ENCODE data around the gene ELOB. TPM values are rescaled to one million over a fixed set of nuclear protein-coding genes. Genes with fewer than 3 reads are reported as not detected.
A peak's percentile ranks its signal among the peaks of the same experiment; 100 is the strongest.

Gene ELOB
- total RNA-seq, 1 donor from 2014 or later, result 946 TPM

- FAIRE-seq, result no peak
- TF ChIP-seq CTCF (IDR thresholded peaks at IDR 0.05; ENCODE audit: insufficient read depth, low read length, severe bottlenecking), result peak; percentile 7
- Histone ChIP-seq H3K27me3 (ENCODE audit: control insufficient read depth, insufficient read depth, low read length) (no peaks in the 10 kb centered on the region), H3K4me3 (ENCODE audit: low read depth, low read length) (no peak overlapping the region), H3K36me3 (ENCODE audit: control insufficient read depth, insufficient read depth, low read length) (peaks cover 57% of the 10 kb centered on the region)
- no peak for DNase-seq (ENCODE audit: low read depth)
Measured at GRCh38 chr16:2764718-2765117, 12.4 kb downstream of the ELOB start.

GRCh38 chr16:2763173-2763572, 13.9 kb downstream of the ELOB start:
- no peaks in the 10 kb centered on the region for H3K27me3 ChIP-seq (ENCODE audit: control insufficient read depth, insufficient read depth, low read length)
- no peak for DNase-seq (ENCODE audit: low read depth)
- no peak overlapping the region for H3K4me3 ChIP-seq (ENCODE audit: low read depth, low read length)
- peaks cover 57% of the 10 kb centered on the region for H3K36me3 ChIP-seq (ENCODE audit: control insufficient read depth, insufficient read depth, low read length)
- FAIRE-seq, result no peak
- TF ChIP-seq CTCF (IDR thresholded peaks at IDR 0.05; ENCODE audit: insufficient read depth, low read length, severe bottlenecking), result no peak

- FAIRE-seq (no peak), DNase-seq (ENCODE audit: low read depth) (no peak)
- Histone ChIP-seq H3K36me3 (ENCODE audit: control insufficient read depth, insufficient read depth, low read length) (peaks cover 58% of the 10 kb centered on the region), H3K4me3 (ENCODE audit: low read depth, low read length) (no peak overlapping the region), H3K27me3 (ENCODE audit: control insufficient read depth, insufficient read depth, low read length) (no peaks in the 10 kb centered on the region)
- no peak for TF ChIP-seq CTCF (IDR thresholded peaks at IDR 0.05; ENCODE audit: insufficient read depth, low read length, severe bottlenecking)
Measured at GRCh38 chr16:2762711-2763110, 14.4 kb downstream of the ELOB start.

GRCh38 chr16:2761886-2762583, 15.0 kb downstream of the ELOB start:
- TF ChIP-seq CTCF (IDR thresholded peaks at IDR 0.05; ENCODE audit: insufficient read depth, low read length, severe bottlenecking), result no peak
- no peak for FAIRE-seq
- Histone ChIP-seq H3K4me3 (ENCODE audit: low read depth, low read length) (no peak overlapping the region), H3K27me3 (ENCODE audit: control insufficient read depth, insufficient read depth, low read length) (no peaks in the 10 kb centered on the region), H3K36me3 (ENCODE audit: control insufficient read depth, insufficient read depth, low read length) (peaks cover 58% of the 10 kb centered on the region)
- DNase-seq (ENCODE audit: low read depth), result no peak

GRCh38 chr16:2761472-2761871, 15.6 kb downstream of the ELOB start:
- Histone ChIP-seq H3K27me3 (ENCODE audit: control insufficient read depth, insufficient read depth, low read length) (no peaks in the 10 kb centered on the region), H3K36me3 (ENCODE audit: control insufficient read depth, insufficient read depth, low read length) (peaks cover 58% of the 10 kb centered on the region), H3K4me3 (ENCODE audit: low read depth, low read length) (no peak overlapping the region)
- no peak for FAIRE-seq
- no peak for TF ChIP-seq CTCF (IDR thresholded peaks at IDR 0.05; ENCODE audit: insufficient read depth, low read length, severe bottlenecking)
- no peak for DNase-seq (ENCODE audit: low read depth)

- no peak overlapping the region for H3K4me3 ChIP-seq (ENCODE audit: low read depth, low read length)
- TF ChIP-seq CTCF (IDR thresholded peaks at IDR 0.05; ENCODE audit: insufficient read depth, low read length, severe bottlenecking), result no peak
- DNase-seq (ENCODE audit: low read depth) (no peak), FAIRE-seq (no peak)
- no peaks in the 10 kb centered on the region for H3K27me3 ChIP-seq (ENCODE audit: control insufficient read depth, insufficient read depth, low read length)
- H3K36me3 ChIP-seq (ENCODE audit: control insufficient read depth, insufficient read depth, low read length), result peaks cover 38% of the 10 kb centered on the region
Measured at GRCh38 chr16:2757344-2757743, 19.7 kb downstream of the ELOB start.
